GM18502 (cell line): ENCODE data around the gene NDST4.

ENCODE experiments used
- ATAC-seq: cut with Tn5 transposase; IDR thresholded peaks from one replicate; pipeline ENCODE4 v1.9.1; 2021; ENCODE audit warnings: mild to moderate bottlenecking; ENCODE audit not compliant: unreplicated experiment, poor library complexity

The NDST4 gene

DNA sequence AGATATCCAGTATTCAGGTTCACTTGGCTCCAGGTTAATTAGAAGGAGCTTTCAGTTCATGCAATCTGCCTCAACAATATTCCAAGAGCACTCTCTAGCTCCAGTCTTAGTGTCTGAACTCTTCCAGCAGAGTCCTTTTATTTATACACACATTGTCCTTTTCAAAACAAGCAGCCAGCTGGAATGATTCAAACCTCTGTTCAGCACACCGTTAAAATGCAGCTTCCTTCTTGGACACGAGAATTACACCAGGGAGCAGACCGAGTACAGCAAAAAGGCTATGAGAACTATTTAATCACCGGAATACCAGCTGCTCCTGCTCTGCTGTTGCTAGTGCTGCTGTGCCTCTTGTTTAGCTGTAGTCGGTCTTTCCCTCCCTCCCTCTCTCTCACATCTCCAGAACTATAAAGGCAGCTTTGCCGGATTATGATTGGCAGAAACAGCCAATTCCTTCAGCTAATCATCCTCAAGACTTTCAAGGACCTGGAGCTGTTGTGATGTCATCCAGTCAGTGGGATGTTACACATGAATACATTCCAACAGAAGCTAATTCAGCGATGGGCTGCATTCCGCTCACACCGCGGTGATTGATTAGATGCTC, at the start of gene NDST4:
NDST4 (minus strand) TSS at position 115 of the 601 bp plus-strand sequence. CDS start 36,584 bp downstream, outside the sequence.
- no peak for ATAC-seq

DNA sequence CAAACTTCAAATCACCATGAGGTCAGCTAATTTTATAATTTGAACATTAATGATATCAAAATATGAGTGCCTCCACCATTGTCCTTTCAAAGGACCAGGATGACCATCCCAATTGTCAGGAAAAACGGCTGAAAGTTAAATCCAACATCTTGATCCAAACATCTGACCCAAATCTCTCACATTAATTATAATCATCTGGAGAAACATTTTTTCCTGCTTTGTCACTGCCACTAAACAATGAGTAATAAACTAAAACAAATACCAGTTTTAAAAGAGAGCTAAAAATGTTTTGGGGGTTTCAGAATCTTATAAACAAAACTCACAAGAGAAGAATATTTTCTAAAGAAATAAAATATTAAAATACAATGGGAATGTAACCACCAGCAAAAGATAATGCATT, 45.7 kb upstream of the NDST4 start:
- ATAC-seq, result no peak

DNA sequence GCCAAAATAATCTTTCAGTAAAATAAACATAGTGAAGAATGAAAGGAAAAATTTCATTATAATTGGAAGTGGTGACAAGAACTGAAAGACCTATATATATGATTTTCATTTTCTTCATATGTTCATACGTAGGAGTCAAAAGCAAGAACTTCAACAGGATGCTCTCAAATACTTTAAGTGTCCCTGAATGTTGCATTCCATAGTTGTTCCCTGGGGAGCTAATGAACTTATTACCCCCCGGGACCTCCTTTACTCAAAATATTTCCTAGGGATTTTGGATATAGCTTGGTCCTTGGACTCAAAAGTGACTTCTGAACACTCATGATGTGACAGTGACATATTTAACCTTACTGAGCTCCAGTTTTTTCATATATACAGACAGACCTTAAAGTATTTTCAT, 44.9 kb upstream of the NDST4 start:
- no peak for ATAC-seq

DNA sequence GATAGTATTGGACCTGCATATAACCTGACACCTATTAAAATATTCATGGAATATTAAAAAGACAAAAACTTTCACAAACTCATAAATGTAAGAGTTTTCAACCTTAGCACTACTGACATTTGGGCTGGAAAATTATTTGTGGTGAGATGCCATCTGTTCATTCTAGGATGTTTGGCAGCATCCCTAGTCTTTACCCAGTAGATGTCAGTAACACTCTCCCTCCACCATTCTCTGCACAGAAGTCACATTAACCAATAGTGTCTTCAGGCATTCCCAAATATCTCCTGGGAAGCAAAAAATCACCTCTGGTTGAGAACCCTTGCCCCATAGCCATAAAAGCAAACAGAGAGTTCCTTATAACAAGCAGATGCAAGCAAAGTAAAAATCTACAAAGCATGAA, 41.4 kb upstream of the NDST4 start:
- no peak for ATAC-seq

DNA sequence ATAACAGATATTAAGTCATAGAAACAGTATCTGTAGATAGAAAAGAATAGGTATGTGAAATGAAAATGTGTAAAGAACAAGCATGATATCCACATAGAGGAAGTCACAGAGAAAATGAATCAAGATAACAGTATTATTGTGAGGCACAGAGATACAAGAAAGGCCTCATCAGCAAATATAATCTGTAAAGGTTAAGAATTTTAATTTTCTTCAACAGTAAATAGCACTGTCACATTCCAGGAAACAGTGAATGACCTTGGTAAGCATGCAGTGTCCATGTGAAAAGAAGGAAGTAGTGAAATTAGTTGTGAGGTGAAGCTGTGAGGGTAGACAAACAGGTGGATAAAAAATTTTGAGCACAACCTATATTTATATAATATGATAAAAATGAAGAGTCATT, 39.5 kb upstream of the NDST4 start:
- no peak for ATAC-seq

DNA sequence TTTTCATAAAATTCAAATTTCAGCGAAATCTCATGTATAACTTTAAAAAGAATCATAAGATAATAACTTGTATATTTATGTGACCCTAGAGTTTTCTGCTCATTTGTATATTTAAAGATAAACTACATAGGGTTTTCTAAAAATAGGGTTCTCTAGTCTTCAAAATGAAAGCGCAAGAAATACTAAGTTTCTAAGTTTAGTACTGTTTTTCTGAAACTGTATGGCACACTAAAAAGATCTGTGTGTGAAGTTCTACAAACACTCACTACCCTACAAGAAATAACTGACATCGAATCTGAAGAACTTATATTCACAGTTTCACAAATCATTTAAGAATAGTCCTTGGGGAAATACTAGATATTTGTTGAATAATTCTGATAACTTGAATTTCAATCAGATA, 38.7 kb upstream of the NDST4 start:
- ATAC-seq, result peak; percentile 86

DNA sequence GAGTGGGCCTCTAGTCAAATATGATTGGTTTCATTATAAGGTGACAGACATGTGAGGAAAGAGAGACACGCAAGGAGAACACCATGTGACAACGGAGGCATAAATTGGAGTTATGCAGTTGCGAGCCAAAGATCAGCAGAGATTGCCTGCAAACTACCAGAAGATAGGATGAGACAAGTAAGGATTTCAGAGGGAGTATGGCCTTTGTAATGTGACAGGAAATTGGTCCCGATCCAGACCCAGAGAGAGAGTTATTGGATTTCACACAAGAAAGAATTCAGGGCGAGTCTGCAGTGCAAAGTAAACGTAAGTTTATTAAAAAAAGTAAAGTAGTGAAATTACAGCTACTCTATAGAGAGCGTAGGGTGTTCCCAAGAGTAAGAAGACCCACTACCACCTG, 35.7 kb upstream of the NDST4 start:
- no peak for ATAC-seq

DNA sequence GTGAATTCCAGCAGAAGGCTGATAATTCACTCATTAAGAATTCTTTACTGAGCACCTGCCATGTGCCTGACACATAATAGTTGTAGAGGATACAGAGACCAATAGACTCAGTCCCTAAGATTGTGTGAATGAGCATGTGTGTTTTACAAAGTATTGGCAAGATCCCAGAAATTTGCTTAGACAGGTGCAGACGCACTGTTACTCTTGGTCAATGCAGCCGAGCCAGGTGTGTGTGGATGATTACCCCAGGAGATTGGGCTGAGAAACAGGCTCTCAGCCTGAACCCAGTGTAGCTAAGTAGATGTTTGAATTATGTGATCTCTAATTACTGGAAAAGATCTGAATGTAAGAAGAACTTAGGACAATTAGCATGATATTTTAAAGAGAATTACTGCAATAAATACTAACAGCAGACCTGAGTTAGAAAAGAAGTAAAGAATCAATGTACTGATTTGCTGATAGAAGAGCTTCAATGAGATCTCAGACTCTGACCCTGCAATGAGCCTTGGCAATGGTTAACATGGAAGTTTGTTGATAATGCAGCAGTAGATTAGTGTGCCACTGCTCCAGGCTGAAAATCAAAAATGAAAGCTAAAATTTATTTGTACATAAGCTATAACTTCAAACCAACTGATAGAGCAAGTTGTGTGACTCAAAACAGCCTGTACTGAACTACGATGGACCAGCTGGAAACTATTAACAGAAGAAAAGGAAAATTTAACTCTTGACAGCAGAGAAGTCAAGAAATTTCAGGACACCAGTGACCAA, 32.2 kb upstream of the NDST4 start:
- ATAC-seq, result no peak

DNA sequence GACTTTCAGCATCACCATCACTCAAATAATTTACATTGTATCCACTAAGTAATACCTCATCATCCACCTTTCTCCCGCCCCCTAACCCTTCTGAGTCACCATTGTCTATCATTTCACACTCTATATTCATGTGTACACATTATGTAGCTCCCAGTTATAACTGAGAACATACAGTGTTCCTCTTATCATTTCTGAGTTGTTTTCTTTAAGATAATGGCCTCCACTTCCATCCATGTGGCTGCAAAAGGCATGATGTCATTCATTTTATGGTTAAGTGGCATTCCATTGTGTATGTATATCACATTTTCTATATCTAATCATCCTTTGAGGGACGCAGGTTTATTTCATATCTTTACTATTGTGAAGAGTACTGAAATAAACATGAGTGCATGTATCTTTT, 14.6 kb upstream of the NDST4 start:
- no peak for ATAC-seq

DNA sequence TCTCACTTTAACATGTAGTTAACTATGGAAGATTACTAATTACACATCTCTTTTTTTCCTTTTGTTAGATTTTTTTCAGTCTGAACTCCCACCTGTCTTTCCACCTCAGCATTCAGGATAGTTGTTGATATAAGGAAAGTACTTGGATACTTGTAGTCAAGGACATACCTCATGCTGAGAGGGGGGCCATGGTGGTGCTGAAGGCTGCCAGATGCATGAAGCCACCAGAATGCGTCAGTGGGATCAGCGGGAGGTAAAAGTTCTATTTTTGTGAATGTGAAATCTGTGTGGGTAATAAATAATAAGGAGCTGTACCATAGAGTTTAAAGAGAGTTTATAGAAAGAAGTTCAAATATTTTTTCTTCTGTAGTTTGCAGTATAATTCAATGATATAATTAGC, 13.1 kb upstream of the NDST4 start:
- ATAC-seq, result no peak

DNA sequence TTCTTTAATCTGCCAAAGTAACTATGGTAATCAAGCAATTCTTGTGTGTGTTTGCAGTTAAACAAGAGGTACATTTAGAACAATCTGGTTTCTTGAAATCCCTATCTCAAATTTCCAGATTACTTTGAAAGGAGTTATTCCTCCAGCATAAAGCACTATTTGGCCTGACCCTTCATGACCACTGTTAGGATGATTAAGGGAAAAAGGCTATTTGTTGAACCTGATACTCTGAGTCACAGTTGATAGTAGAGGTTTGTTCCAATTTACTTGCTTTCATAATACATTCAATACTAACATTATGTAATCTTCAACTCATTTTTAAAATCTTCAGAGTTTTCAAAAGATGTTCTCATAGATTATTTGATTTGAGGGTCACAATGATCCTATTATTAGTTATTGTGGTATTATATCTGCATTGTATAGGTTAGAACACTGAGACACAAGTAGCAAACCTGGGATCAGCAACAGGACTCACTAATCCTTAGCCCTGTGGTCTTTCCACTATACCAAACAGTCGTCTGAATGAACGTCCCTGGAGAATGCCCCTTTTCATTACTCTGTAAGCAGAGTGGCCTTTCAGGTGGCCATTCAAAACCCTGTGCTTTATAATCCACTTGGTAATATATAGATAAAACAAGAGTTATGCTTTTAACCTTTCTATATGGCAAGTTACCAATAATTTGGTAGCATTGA, 8.1 kb upstream of the NDST4 start:
- ATAC-seq, result no peak

DNA sequence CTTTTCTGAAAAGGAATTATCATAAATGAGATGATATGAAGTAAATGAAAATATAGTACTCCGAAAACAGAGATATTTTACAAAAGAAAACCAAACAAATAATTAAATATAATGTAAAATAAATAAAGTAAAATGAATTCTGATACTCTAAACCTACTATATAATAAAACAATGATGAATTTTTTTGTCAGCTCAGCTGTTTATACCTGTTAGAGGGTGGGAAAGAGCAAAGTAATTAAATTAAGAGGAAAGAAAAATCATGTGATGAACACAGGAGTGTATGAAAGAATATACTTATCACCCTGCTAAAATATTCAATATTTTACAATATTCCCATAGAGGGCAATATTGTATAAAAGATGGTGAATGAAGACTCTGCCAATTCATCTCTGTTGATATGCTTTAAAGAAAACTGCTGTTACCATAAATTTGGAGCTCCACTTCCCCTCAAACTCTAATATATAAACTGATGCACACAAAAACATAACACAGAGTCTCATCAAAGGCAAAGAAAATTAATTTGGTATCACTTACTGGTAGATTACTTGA, 6.5 kb upstream of the NDST4 start:
- no peak for ATAC-seq

DNA sequence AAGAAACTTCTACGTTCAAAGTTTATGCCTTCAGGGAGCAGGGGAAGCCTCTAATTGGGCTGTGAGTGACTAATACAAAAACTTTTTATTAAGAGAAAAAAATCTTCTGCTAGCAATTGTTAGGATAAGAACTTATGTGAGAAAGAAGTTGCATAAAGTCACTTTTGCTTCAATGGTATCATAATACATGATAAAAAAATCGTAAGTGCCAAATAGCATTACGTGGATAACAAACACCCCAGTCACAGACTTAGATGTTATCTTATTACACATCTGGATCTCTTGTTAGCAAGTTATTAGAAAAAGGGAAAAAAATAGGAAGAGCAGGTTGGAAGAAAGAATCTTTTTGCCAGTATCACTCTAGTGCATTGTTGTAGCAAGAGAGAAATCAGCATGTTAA, 4.2 kb upstream of the NDST4 start:
- no peak for ATAC-seq

DNA sequence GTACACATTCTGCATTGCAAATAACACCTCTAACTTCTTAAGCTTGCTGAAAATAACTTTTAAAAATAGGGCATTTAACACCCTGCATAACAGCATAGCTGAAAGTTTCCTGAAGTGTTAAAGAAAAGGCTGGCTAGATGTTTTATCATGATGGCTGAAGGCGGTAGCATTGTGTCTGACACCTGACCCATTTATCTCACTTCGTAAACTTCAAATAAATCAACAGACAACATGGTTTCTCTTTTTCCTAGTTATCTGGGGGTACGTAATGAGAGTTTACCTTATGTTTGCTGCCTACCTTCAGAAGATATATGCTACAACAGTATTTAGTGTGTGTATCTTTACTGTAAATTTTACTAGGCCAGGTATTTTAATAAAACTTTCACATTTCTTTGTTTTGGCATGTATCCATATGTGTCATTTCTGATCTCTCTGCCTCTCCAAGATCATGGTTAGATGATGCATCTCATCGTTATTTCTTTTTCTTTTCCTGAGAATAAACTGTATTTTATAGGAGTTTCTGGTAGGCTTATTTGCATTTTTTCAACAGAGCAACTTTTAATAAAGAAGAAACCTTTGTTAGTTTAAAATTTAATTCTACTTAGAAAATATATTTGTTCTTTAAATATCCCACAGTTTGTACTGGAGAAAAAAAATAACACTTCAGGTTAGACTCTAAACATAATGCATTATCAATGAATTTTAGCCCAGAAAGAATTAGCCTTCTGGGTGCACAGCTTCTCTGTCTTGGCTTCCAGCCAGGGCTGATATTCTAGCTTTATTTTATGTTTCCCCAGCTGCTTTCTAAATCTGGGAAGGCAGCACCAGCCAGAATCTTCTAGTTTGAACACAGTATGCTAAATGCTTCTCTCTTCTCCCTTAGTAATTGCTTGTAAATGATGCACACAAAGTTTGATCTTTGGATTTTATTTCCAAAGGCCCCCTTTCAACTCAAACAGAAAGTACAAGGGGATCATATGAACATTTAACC, 2.9 kb downstream of the NDST4 start:
- ATAC-seq, result no peak

DNA sequence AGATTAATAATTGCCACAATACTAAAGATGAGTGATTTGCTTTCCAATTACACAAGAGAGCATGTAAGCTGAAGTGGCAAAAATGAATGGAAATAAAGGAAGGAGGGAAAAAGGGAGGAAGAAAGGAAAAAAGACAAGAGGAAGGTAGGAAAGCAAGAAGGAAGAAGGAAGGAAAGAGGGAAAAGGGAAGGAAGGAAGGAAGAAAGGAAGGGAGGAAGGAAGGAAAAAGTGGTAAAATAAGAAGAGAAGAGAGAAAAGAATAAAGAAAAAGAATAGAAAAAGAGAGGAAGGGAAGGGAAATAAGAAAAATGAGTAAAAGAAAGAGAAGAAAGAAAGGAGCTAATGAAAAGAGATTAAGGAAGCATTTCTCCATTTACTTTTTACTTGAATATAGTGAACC, 4.6 kb downstream of the NDST4 start:
- ATAC-seq, result no peak

DNA sequence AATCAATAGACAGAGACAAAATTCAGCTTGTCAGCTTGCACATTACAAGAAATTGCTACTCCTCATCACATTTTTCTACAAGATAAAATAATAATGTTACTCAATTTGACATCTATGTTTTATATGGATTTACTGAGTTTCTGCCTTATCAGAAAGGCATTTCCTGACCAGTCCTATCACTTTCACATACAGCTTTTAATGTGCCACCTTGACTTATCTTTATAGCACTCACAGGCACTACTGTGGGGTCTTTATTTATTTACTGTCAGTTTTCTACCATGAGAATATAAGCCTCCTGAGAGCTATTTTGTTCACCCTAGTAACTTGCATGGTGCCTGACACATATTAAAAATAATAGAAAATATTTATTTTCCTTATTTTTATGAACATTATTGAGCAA, 6.0 kb downstream of the NDST4 start:
- no peak for ATAC-seq

DNA sequence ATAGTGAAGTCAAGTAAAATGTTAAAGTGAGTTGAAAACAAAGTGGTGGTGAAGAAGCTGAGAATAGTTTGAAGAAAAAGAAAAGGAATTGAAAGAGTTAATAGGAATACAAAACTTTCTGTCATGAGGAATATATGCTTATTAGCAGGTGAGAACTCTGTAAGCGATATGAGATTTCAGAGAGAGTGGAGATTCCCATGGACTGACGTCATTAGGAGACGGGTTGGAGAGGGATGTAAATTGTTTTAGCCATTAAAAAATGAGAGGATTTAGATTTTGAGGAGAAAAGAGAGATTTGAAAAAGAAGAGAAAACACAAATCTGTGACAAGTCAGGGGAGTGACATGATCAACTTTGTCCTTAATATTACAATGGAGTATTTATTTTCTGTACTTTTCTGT, 11.7 kb downstream of the NDST4 start:
- ATAC-seq, result no peak

DNA sequence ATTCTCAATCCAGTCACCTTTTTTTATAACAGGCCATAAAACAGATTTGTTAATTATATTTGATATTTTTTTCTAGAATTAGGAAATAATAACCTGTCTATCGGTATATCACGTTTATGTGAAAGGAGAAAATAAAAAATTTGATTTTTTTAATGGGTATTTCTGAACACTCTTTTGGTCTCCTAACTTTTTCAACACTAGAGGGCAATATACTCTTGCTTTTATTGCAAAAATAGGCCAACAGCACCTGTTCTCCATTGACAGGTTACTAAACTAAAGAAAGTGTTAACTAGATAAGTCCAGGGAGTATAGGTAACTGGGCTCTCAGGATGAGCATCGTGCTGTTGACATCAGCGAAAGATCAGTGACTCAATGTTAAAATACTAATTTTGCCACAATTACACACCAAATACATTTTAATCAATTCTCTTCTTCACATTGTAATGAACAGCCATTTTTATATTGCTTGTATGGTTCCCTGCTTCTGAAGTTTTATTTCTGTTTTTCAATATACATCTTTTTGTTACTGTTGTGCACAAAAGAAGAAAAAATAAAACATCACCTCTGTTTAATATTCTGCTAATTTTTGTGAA, 22.8 kb downstream of the NDST4 start:
- peak; percentile 91 for ATAC-seq

DNA sequence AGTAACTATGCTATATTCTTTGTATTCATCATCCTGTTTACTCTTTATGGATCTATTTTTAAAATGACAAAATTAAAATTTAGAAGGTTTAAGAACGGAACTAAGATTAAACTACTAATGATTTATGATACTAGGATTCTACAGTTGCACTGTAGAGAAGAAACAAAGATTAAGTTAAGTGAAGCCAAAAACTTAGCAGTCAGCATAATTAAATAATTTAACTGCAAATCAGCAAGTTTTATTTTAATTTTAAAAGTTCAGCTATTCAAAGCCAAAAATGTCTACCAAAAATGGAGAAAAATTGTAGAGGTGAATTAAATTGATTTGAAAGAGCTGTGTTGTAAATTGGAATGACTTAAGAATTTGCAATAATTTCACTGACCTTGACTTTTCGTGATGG, 30.8 kb downstream of the NDST4 start:
- no peak for ATAC-seq

DNA sequence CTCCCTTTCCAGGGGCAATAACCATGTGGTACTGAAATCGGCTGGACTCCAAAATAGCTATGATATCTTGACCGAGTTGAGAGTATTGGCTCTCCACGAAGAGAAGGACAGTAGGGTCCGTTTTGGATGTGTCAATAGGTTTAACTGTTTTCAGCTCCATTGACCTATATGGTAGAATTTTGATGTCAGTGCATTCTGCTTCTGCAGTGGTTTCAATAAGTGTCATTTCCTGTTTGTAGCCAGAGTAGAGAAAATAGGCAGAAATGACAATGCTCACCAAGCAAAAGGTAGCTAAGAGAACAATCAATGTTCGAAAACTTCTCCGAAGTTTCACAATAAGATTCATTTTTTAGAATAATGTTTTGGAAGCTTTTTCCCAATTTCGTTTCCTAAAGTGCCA, 36.7 kb downstream of the NDST4 start:
- no peak for ATAC-seq
